A204.1 (cell line): ENCODE data around the gene OR5H6.
"Not testable (repeated sequence)": the region's sequence is repeated elsewhere in the genome, so short reads cannot be mapped to it uniquely, and the experiment has no call there.

ENCODE experiments used
- FAIRE-seq: peaks from 2 replicates; lab custom pipeline; 2012; peaks lifted over from hg19 to GRCh38; lab: Jason Lieb, UNC

The OR5H6 gene

GRCh38 chr3:98263944-98264343 is at the start of gene OR5H6:
TSS of gene OR5H6 (plus strand) at chr3:98264244. CDS start at chr3:98264333, 89 bp downstream.
- FAIRE-seq = no peak

GRCh38 chr3:98215051-98215450 is 49.0 kb upstream of the OR5H6 start:
- no peak for FAIRE-seq

- no peak for FAIRE-seq
These were observed 40.0 kb upstream of the OR5H6 start for GRCh38 chr3:98223907-98224672.

DNA sequence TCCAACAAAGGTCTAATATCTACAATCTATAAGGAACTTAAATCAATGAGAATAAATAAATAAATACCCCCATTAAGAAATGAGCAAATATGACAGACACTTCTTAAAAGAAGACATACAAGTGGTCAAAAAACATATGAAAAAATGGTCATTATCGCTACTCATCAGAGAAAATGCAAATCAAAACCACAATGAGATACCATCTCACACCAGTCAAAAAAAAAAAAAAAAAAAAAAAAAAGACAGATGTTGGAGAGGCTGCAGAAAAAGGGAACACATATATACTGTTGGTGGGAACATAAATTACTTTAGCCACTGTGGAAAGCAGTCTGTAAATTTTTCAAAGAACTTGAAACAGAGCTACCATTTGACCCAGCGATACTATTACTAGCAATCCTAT is 31.6 kb upstream of the OR5H6 start:
- no peak for FAIRE-seq

DNA sequence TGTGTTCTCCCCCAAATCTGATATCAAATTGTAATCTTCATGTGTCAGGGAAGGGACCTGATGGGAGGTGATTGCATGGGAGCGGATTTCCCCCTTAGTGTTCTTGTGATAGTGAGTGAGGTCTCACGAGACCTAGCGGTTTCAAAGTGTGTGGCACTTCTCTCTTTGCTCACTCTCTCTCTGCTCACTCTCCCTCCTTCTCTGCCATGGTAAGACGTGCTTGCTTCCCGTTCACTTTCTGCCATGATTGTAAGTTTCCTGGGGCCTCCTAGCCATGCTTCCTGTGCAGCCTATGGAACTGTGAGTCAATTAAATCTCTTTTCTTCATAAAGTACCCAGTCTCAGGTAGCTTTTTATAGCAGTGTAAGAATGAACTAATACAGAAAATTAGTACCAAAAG is 30.6 kb upstream of the OR5H6 start:
- FAIRE-seq = no peak

DNA sequence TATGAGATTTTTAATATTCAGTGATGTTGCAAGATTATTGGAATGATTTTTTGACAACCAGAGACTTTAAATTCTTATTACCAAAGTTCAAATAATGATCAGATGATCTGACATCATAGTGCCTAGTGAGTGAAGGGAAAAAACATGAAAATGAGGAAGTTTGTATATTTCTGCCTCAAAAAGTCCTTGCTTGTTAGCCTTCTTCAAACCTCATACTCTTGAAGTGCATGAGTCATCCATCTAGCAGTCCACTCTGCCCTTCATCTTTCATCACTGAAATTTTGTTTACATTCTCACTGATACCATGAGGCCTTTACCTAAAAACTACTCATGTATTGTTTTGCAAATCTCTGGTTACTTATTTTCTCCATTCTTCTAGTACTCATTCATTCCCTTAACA is 23.9 kb upstream of the OR5H6 start:
- FAIRE-seq = no peak

- FAIRE-seq = no peak
These were observed 21.9 kb upstream of the OR5H6 start for GRCh38 chr3:98242155-98242554.

- FAIRE-seq = no peak
These were observed 20.2 kb upstream of the OR5H6 start for GRCh38 chr3:98243843-98244242.

DNA sequence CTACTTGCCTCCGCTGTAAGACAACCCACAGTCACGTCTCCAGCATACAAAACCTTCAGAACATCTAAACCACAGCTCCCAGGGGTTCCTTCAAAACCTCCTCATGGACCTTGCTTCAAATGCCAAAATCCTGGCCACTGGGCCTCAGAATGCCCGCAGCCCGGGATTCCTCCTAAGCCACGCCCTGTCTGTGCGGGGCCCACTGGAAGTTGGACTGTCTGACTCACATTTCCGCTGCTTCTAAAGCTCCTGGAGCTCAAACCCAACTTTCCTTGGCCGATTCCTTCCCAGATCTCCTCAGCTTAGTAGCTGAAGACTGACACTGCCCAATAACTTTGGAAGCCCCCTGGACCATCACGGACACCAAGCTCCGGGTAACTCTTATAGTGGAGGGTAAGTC is 17.9 kb upstream of the OR5H6 start:
- FAIRE-seq = no peak

GRCh38 chr3:98256026-98256425 is 8.0 kb upstream of the OR5H6 start:
- not testable (repeated sequence) for FAIRE-seq

DNA sequence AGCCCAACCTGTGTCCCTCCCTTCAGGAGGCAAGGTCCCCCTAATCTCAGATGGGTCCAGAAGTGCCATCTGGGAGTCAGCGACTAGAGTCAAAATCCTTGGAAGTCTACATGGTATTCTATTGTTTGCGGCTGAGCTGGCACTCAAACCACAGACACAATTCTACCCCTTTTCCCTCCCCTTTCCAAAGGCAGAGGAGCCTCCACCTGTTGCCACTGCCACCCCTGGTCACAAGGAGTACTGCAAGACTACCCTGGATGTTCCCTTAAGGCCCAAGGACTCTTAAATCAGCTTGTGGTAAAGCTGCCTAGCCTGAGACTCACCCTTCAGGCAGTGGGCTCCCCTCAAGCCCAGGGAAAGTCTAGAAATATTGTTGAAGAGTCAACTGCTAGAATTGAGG is 4.3 kb upstream of the OR5H6 start:
- FAIRE-seq = no peak

DNA sequence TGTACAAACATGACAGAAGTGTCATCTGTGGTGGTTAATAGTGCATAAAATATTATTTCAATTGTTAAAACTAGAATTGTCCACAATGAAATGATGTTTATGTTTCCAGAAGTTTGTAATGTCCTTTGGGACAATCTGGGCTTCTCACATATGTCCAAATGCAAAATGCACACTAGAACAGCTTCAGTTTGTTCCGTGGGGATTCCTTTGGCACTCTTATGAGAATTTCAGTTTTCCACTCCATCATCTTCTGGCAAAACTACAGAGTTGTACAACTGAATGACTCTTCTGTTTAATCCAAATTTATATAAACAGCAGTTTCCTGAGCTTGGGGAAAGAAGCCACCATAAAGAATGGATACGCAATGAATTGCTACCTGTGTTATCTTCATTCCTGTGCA is 2.0 kb upstream of the OR5H6 start:
- no peak for FAIRE-seq

DNA sequence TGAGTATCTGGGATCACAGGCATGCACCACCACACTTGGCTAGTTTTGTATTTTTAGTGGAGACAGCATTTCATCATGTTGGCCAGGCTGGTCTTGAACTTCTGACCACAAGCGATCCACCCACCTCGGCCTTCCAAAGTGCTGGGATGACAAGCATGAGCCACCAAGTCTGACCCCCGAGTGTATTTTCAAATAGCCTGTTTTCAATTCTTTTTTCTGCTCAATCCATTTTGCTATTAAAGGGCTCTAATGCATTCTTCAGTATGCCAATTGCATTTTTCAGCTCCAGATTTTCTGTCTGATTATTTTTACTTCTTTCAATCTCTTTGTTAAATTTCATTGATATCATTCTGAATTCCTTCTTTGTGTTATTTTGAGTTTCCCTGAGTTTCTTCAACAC is 5.8 kb downstream of the OR5H6 start:
- no peak for FAIRE-seq

DNA sequence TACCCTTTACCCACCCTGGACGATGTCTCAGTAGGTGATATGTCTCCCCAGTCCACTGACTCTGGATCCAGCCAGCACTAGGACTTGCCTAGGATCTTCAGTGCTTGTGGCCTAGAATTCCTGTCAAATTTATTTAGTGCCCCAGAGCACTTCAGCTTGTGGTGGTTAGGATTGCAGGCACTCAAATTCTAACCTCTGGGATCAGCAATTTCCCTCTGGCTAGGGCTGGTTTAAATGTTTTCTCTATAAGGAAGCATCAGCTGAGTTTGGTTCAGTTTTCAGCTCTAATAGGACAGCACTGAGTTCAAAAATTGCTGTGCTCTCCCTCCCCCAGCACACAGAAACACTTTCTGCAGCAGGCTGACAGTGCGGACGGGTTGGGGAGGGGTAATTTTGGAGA is 8.1 kb downstream of the OR5H6 start:
- no peak for FAIRE-seq

- no peak for FAIRE-seq
These were observed 10.9 kb downstream of the OR5H6 start for GRCh38 chr3:98274914-98275313.

GRCh38 chr3:98282205-98282604 is 18.2 kb downstream of the OR5H6 start, which contains the start of gene OR5H2:
TSS of gene OR5H2 (plus strand) at chr3:98282505. CDS start at chr3:98282903, 398 bp downstream.
- no peak for FAIRE-seq

DNA sequence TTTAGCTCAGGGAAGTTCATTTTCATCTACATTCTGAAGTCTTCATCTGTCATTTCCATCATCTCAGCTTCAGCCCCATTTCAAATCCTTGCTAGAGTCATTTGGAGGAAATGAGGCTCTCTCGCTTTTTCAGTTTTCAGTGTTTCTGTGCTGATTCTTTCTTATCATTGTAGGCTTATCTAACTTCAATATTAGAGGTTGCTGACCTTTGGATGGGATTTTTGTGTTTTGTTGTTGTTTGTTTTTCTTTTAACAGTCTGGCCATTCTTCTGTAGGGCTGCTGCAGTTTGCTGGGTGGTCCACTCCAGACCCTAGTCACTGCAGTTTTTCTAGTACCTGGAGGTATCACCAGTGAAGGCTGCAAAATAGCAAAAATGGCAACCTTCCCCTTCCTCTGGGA is 26.9 kb downstream of the OR5H6 start:
- FAIRE-seq = no peak

GRCh38 chr3:98291332-98291957 is 27.4 kb downstream of the OR5H6 start:
- no peak for FAIRE-seq
